ENCODE measurements around the gene CDH4. TPM values are rescaled to one million over a fixed set of nuclear protein-coding genes. Genes with fewer than 3 reads are reported as not detected.
"Not testable (repeated sequence)": the region's sequence is repeated elsewhere in the genome, so short reads cannot be mapped to it uniquely, and the experiment has no call there.

CDH4 gene
- total RNA-seq, 1 donor from 2014 or later: 2.2 TPM

GRCh38 chr20:61391812-61392520 is 139.9 kb downstream of the CDH4 start:
- no peak for ATAC-seq
- intact Hi-C loops (cut with DNase I): no loop called here
- DNase-seq (ENCODE audit: low spot score): no peak

- ATAC-seq: no peak
- DNase-seq (ENCODE audit: low spot score): no peak
- intact Hi-C loops (cut with DNase I): no loop called here
Measured at GRCh38 chr20:61394088-61394799, 142.2 kb downstream of the CDH4 start.

- DNase-seq (ENCODE audit: low spot score) (no peak), ATAC-seq (no peak)
- intact Hi-C loops (cut with DNase I): no loop called here
Measured at GRCh38 chr20:61396262-61396848, 144.3 kb downstream of the CDH4 start.

DNA sequence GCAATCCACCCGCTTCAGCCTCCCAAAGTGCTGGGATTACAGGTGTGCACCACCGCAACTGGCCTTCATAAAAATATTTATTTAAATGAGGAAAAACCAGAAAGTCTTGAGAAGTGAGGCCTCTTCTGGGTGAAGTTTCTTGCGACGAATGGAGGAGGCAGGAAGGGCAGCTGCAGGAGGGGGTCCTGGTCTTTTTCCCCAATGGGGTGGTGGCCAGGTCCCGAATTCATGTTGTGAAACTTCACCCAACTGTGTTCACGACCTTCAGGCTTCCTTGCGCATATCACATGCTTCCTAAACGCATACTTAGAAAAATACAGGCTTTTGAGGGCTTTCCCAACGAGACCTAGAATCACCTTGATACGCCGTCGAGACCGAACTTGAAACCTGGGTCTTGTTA is 145.1 kb downstream of the CDH4 start:
- no peak for ATAC-seq
- intact Hi-C loops (cut with DNase I): no loop called here
- DNase-seq (ENCODE audit: low spot score): no peak

GRCh38 chr20:61397790-61398189 is 145.7 kb downstream of the CDH4 start:
- intact Hi-C loops (cut with DNase I): no loop called here
- no peak for ATAC-seq
- DNase-seq (ENCODE audit: low spot score): no peak

GRCh38 chr20:61399433-61399832 is 147.4 kb downstream of the CDH4 start:
- no peak for DNase-seq (ENCODE audit: low spot score)
- ATAC-seq: no peak
- intact Hi-C loops (cut with DNase I): no loop called here

DNA sequence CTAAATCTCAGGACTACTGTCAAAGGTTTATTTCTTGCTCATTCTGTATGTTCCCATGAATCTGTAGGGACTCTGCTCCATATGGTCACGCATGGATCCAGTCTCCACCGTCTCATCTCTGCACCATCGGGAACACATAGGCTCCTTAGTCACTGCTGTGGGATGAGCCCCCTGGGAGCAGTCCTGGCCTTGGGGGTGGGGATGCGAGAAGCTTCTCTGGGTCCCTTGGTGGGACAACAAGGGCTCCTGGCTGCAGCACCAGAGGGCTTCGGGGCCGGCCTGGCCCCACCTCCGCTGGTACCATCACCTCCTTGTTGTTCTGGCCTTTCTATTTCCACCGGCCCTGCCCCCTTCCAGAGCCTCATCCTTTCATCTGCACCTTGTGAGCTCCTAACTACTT is 148.4 kb downstream of the CDH4 start:
- intact Hi-C loops (cut with DNase I): no loop called here
- DNase-seq (ENCODE audit: low spot score) (no peak), ATAC-seq (no peak)

DNA sequence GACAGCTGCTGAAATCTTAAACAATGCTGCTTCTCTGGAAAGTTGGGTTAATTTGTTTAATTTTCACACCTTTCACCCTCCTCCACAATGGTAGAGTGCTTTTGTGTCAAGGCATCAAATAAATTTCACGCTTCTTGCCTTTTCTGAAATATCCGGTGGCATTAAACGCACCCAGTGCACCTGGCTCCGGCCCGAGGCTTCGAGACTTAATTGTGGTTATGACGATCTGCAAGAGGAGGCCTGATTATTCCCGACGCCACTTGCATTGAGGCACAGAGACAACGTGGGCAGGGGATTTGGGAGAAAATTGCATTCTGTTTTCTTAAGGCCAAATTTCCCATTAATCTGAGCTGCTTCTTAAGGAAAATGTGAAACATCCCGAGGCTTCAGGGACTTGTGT is 152.2 kb downstream of the CDH4 start:
- DNase-seq (ENCODE audit: low spot score) (no peak), ATAC-seq (no peak)
- intact Hi-C loops (cut with DNase I): no loop called here

DNA sequence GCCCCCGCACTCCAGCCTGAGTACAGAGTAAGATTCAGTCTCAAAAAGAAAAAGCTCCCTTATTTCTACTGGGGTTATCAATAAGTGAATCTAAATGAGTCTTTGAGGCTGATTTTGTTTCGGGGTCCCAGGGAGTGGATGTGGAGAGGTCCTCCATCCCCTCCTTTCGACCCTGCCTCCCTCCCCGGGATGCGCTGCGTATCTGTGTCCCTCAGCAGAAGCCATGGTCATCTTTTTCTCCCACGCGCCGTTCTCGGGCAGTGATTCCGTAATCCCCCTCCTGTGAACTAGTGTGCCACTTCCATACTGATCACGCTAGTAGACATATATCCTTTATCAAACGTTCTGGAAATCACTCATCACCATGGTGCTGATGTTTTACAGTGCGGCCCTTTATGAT is 152.9 kb downstream of the CDH4 start:
- intact Hi-C loops (cut with DNase I): no loop called here
- ATAC-seq: no peak
- no peak for DNase-seq (ENCODE audit: low spot score)

DNA sequence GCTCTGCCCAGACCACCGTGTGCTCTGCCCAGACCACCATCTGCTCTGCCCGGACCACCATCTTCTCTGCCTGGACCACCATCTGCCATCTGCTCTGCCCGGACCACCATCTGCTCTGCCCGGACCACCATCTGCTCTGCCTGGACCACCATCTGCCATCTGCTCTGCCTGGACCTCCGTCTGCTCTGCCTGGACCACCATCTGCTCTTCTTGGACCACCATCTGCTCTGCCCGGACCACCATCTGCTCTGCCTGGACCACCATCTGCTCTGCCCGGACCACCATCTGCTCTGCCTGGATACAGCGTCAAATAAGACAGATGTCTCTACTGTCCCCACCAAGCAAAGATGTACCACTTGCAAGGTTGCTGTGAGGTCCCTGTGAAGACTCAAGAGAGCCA is 154.7 kb downstream of the CDH4 start:
- ATAC-seq; intact Hi-C loops (cut with DNase I); DNase-seq (ENCODE audit: low spot score): not testable (repeated sequence)

DNA sequence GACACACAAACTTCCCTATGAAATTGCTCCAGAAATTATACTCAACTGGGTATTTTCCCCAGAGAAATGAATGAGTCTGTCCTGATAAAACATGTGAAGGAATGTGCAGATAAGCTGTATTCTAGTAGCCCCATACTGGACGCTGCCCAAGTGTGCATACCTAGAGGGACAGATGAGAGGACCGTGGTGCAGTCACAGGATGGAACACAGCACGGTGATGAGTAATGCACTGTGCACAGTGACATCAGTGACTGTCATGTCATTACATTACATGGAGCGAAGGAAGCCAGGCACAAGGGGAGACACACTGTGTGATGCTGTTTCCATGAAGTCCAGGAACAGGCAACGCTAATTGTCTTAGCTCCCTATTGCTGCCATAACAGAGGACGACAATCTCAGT is 155.5 kb downstream of the CDH4 start:
- intact Hi-C loops (cut with DNase I): no loop called here
- ATAC-seq (no peak), DNase-seq (ENCODE audit: low spot score) (no peak)

GRCh38 chr20:61408951-61409740 is 157.1 kb downstream of the CDH4 start:
- ATAC-seq (no peak), DNase-seq (ENCODE audit: low spot score) (no peak)
- intact Hi-C loops (cut with DNase I): no loop called here

- no peak for ATAC-seq
- intact Hi-C loops (cut with DNase I): no loop called here
Measured at GRCh38 chr20:61411743-61412142, 159.7 kb downstream of the CDH4 start.

GRCh38 chr20:61413752-61414151 is 161.7 kb downstream of the CDH4 start:
- DNase-seq (ENCODE audit: low spot score): no peak
- ATAC-seq: no peak
- intact Hi-C loops (cut with DNase I): no loop called here

More at GRCh38 chr20:61411743-61412142, 159.7 kb downstream of the CDH4 start:
- DNase-seq (ENCODE audit: low spot score): no peak

DNA sequence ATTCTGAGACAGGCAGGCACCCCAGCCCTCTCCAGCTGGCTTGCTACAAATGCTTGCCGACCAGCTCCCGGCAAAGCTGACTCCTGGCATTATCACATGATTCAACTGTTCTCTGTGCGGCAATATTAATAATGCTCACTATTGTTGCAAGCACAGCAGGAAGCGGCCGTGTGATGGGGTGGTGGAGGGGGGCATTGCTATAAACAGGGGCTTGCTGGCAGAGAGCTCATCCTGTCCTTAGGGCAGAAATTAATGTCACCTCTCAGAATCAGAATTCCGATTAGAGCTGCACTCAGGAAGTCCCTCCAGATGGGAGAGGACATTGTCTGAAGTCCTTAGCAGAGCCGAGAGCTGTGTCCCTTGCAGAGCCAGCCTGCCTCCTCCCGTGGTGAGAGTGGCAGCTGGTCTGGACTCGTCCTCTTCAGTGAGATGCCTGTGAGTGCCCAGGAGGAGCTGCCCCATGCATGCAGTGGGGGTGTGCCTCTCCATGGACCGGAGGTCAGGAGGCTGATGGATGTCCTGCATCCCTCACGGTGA is 162.5 kb downstream of the CDH4 start:
- DNase-seq (ENCODE audit: low spot score): no peak
- no peak for ATAC-seq
- intact Hi-C loops (cut with DNase I): no loop called here

DNA sequence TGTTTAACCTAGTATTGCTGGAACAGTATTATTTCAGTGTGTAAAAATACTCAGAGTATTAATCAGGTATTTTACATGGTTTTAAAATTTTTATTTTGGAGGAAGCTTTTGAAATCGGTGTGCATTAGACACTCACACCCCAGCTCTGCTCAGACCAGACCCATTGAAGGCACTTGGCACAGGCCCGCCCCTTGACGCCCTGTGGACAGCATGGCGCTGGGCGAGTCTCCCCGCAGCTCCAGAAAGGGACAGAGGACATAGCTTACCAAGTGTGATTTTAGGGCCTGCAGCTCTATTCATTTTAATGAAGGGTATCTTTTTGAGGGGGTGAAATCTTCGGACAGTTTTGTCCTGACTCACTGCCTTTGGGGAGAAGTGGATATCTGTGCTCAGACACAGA is 164.5 kb downstream of the CDH4 start:
- intact Hi-C loops (cut with DNase I): no loop called here
- no peak for ATAC-seq
- DNase-seq (ENCODE audit: low spot score): no peak

- intact Hi-C loops (cut with DNase I): no loop called here
- ATAC-seq (no peak), DNase-seq (ENCODE audit: low spot score) (no peak)
Measured at GRCh38 chr20:61417221-61417941, 165.3 kb downstream of the CDH4 start.

- ATAC-seq (no peak), DNase-seq (ENCODE audit: low spot score) (no peak)
- intact Hi-C loops (cut with DNase I): no loop called here
Measured at GRCh38 chr20:61419010-61419409, 166.9 kb downstream of the CDH4 start.

DNA sequence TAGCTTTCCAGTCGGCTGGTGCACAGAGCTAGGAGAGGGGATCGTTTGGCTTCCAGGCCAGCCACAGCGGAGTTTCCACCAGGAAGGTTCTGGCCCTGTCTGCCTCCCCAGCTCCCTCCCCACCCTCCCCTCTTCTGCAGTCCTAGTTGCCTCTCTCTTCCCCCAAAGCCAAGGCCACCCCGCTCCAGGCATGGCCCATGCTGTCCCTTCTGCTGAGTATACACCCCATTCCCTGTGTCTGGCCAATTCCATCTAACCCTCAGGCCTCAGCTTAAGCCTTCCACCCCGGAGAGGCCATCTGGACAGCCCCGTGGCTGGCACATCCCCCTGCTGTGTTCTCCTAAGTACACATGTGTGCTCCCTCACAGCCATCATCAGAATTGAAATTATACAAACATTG is 167.4 kb downstream of the CDH4 start:
- DNase-seq (ENCODE audit: low spot score) (no peak), ATAC-seq (no peak)
- intact Hi-C loops (cut with DNase I): no loop called here
